ENCODE data around the gene RHOT2. TPM values are rescaled to one million over a fixed set of nuclear protein-coding genes. Genes with fewer than 3 reads are reported as not detected.
A peak's percentile ranks its signal among the peaks of the same experiment; 100 is the strongest.

The RHOT2 gene
- 45.2 TPM for total RNA-seq

- no peaks in the 10 kb centered on the region for H3K27me3 ChIP-seq (ENCODE audit: insufficient read depth, low read length)
- no peaks in the 10 kb centered on the region for H3K9me3 ChIP-seq (ENCODE audit: low read depth, low read length)
- peaks cover 16% of the 10 kb centered on the region for H3K4me1 ChIP-seq (ENCODE audit: insufficient read depth, low read length)
- peak within 1 kb of the TSS; percentile 65 for H3K4me3 ChIP-seq (ENCODE audit: low read length)
Measured at GRCh38 chr16:667780-668518, at the start of gene RHOT2. Gene RHOT2, plus strand, starts transcription at chr16:668132. Its CDS starts 68 bp downstream, at chr16:668200.

GRCh38 chr16:619476-620100 lies 48.3 kb upstream of the RHOT2 start:
- H3K4me1 ChIP-seq (ENCODE audit: insufficient read depth, low read length) = no peaks in the 10 kb centered on the region
- H3K9me3 ChIP-seq (ENCODE audit: low read depth, low read length) = no peaks in the 10 kb centered on the region
- H3K4me3 ChIP-seq (ENCODE audit: low read length) = no peak overlapping the region
- H3K27me3 ChIP-seq (ENCODE audit: insufficient read depth, low read length) = no peaks in the 10 kb centered on the region

DNA sequence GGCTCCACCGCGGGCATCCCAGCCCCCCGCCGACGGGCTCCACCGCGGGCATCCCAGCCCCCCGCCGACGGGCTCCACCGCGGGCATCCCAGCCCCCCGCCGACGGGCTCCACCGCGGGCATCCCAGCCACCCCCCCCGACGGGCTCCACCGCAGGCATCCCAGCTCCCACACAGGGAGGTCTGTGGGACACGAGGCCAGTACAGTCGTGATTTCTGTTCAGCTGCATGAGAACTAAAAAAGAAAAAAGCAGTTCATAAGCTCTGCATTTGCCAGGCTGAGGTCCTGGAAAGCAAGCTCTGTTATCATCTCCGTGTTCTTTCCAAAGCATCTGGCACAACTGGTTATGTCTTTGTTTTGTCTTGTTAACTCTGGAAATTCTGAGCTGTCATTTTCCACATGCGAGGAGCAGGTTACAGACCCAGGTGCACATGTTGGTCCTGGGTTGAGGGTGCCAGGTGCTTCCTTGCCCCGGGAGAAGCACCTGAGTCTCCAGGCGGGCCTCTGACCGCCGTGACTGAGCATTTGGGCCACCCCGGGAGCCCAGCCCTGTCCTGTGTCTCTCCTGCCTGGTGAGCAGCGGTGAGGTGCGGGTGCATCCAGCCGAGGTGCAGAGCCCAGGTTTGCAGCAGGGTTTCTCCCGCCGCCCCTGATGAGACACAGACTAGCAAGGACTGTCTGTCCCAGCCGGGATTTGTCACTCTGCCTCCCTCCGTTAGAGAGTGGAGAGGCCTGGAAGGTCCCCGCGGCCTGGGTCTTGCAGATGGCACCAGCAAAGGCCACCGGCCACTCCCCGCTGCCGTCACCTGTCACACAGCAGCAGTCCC lies 47.0 kb upstream of the RHOT2 start:
- H3K9me3 ChIP-seq (ENCODE audit: low read depth, low read length) = no peaks in the 10 kb centered on the region
- H3K4me1 ChIP-seq (ENCODE audit: insufficient read depth, low read length) = no peaks in the 10 kb centered on the region
- H3K4me3 ChIP-seq (ENCODE audit: low read length) = no peak overlapping the region
- H3K27me3 ChIP-seq (ENCODE audit: insufficient read depth, low read length) = no peaks in the 10 kb centered on the region

DNA sequence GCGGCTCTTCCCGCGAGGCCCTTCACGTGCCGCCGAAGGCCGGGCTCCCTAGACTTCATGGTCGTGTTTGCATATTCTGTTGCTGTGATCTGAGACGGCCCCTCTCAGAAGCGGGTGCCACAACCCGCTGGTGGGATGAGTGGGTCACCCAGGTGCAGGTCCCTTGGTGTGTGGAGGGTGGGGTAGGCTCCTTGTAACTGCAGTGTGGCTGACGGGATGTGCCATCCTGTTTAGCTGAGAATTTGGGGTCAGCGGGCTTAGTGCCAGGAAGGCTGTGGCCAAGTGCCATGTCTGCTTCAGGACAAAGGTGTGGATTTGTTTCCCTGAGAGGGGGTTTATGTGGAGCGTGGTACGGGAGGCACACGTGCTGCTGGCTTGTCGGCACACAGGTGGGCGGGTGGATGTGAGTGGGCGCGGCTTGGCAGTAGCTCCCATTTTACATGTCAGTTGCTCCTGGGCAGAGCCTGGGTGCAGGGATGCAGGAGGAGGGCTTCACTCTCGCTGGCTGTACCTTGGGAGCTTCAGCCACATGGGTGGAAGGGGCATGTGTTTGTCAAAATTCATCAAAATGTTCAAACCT lies 46.3 kb upstream of the RHOT2 start:
- no peaks in the 10 kb centered on the region for H3K27me3 ChIP-seq (ENCODE audit: insufficient read depth, low read length)
- no peak overlapping the region for H3K4me3 ChIP-seq (ENCODE audit: low read length)
- no peaks in the 10 kb centered on the region for H3K4me1 ChIP-seq (ENCODE audit: insufficient read depth, low read length)
- H3K9me3 ChIP-seq (ENCODE audit: low read depth, low read length) = no peaks in the 10 kb centered on the region

- H3K4me1 ChIP-seq (ENCODE audit: insufficient read depth, low read length) = no peaks in the 10 kb centered on the region
- H3K4me3 ChIP-seq (ENCODE audit: low read length) = no peak overlapping the region
- H3K27me3 ChIP-seq (ENCODE audit: insufficient read depth, low read length) = no peaks in the 10 kb centered on the region
- H3K9me3 ChIP-seq (ENCODE audit: low read depth, low read length) = no peaks in the 10 kb centered on the region
Measured at GRCh38 chr16:622920-623280, 45.0 kb upstream of the RHOT2 start.

DNA sequence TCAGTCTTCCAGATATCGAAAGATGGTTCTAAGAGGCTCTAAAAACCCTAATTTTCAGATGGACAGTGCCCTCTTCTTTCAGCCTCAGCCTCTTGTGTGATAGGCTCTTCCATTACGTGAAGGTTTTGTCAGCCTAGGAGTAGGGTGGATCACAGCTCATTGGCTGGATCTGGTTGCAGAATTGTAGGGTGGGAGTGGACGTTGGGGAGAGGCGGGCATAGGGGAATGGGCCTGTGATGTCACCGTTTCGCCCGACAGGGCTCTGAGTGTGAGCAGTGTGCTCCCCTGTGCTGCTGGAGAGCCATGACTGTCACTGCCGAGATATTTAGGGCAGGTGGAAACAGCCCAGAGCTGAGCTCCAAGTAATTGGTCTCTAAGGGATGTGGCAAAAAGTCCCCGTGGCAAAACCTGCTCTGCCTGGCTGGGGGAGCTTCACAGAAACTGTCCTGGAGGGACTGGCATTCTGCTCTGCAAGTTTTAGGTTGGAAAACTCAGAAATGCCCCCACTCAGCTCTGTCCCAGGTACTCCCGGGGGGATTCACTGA lies 43.3 kb upstream of the RHOT2 start:
- Histone ChIP-seq H3K4me3 (ENCODE audit: low read length) (no peak overlapping the region), H3K9me3 (ENCODE audit: low read depth, low read length) (no peaks in the 10 kb centered on the region), H3K27me3 (ENCODE audit: insufficient read depth, low read length) (no peaks in the 10 kb centered on the region), H3K4me1 (ENCODE audit: insufficient read depth, low read length) (no peaks in the 10 kb centered on the region)

GRCh38 chr16:625117-625976 lies 42.6 kb upstream of the RHOT2 start:
- Histone ChIP-seq H3K27me3 (ENCODE audit: insufficient read depth, low read length) (no peaks in the 10 kb centered on the region), H3K4me1 (ENCODE audit: insufficient read depth, low read length) (no peaks in the 10 kb centered on the region), H3K9me3 (ENCODE audit: low read depth, low read length) (no peaks in the 10 kb centered on the region), H3K4me3 (ENCODE audit: low read length) (no peak overlapping the region)

DNA sequence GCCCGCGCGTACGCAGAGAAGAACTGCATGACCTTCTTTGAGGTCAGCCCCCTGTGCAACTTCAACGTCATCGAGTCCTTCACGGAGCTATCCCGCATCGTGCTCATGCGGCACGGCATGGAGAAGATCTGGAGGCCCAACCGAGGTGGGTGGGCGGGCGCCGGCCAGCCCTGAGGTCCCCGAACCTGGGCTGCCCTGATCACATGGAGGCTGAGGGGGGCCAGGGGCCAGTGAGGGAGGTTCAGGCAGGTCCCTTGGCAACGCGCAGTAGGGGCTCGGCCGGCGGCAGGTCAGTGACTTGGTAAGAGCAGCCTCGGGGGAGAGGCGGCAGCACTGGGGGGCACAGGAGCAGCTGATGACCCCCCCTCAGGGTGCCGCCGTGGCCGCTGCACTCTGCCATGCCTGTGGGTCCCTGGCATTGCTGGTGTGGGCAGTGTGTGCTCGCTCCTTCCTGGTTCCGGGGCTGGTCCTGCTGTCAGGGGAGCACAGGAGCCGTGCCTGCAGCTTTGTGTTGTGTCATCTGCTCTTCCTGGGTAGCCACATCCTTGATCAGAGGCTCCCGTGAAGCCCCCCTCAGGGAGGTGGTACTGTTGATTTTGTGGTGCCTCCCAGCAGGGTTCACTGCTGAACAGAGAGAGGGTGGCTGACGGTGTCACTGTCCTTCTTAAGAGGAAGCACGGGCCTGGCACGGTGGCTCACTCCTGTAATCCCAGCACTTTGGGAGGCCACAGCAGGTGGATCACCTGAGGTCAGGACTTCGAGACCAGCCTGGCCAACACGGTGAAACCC lies 41.8 kb upstream of the RHOT2 start:
- Histone ChIP-seq H3K4me3 (ENCODE audit: low read length) (no peak overlapping the region), H3K4me1 (ENCODE audit: insufficient read depth, low read length) (no peaks in the 10 kb centered on the region), H3K9me3 (ENCODE audit: low read depth, low read length) (no peaks in the 10 kb centered on the region), H3K27me3 (ENCODE audit: insufficient read depth, low read length) (no peaks in the 10 kb centered on the region)

GRCh38 chr16:626787-627453 lies 41.0 kb upstream of the RHOT2 start:
- Histone ChIP-seq H3K9me3 (ENCODE audit: low read depth, low read length) (no peaks in the 10 kb centered on the region), H3K27me3 (ENCODE audit: insufficient read depth, low read length) (no peaks in the 10 kb centered on the region), H3K4me1 (ENCODE audit: insufficient read depth, low read length) (no peaks in the 10 kb centered on the region), H3K4me3 (ENCODE audit: low read length) (no peak overlapping the region)

- Histone ChIP-seq H3K27me3 (ENCODE audit: insufficient read depth, low read length) (no peaks in the 10 kb centered on the region), H3K4me1 (ENCODE audit: insufficient read depth, low read length) (no peaks in the 10 kb centered on the region), H3K4me3 (ENCODE audit: low read length) (no peak overlapping the region), H3K9me3 (ENCODE audit: low read depth, low read length) (no peaks in the 10 kb centered on the region)
Measured at GRCh38 chr16:627454-628239, 40.3 kb upstream of the RHOT2 start.

GRCh38 chr16:628321-629061 lies 39.4 kb upstream of the RHOT2 start:
- no peaks in the 10 kb centered on the region for H3K27me3 ChIP-seq (ENCODE audit: insufficient read depth, low read length)
- no peak overlapping the region for H3K4me3 ChIP-seq (ENCODE audit: low read length)
- no peaks in the 10 kb centered on the region for H3K9me3 ChIP-seq (ENCODE audit: low read depth, low read length)
- H3K4me1 ChIP-seq (ENCODE audit: insufficient read depth, low read length) = no peaks in the 10 kb centered on the region

- H3K4me1 ChIP-seq (ENCODE audit: insufficient read depth, low read length) = no peaks in the 10 kb centered on the region
Measured at GRCh38 chr16:629185-629832, 38.6 kb upstream of the RHOT2 start.

More at GRCh38 chr16:629185-629832, 38.6 kb upstream of the RHOT2 start:
- no peaks in the 10 kb centered on the region for H3K27me3 ChIP-seq (ENCODE audit: insufficient read depth, low read length)
- H3K4me3 ChIP-seq (ENCODE audit: low read length) = no peak overlapping the region
- no peaks in the 10 kb centered on the region for H3K9me3 ChIP-seq (ENCODE audit: low read depth, low read length)

Data from mononuclear cell (primary cell).